Esophagus muscularis mucosa (tissue), 3 donors: Measurements from ENCODE around the gene MAPK8.

Source experiments
- CTCF ChIP-seq, 3 experiments: fragments of 200-600 bp in 2 of 3; fragments of 450-650 bp in 1 of 3; sonication (generic) in 2 of 3; IDR thresholded peaks; one replicate each; pipeline ENCODE4 v1.5.1; 2017 to 2019; ENCODE audit warnings: antibody characterized with exemption in 3 of 3, mild to moderate bottlenecking in 2 of 3, moderate library complexity in 1 of 3
- POLR2A ChIP-seq: fragments of 450-650 bp; IDR thresholded peaks from one replicate; pipeline ENCODE4 v1.6.1; 2017; ENCODE audit warnings: antibody characterized with exemption, moderate library complexity, mild to moderate bottlenecking, low read depth

- TF ChIP-seq CTCF (IDR thresholded peaks at IDR 0.05) (no peak), POLR2A (no peak)
Measured at GRCh38 chr10:48322017-48322416, 15.5 kb downstream of the MAPK8 start.
